Panc1 (cell line): Measurements from ENCODE around the gene PLEKHG4B. TPM values are rescaled to one million over a fixed set of nuclear protein-coding genes. Genes with fewer than 3 reads are reported as not detected.
"Not testable (repeated sequence)": the region's sequence is repeated elsewhere in the genome, so short reads cannot be mapped to it uniquely, and the experiment has no call there.

Source experiments
- ATAC-seq: fragments of 200-7000 bp; cut with Tn5 transposase; 2 replicates; pipeline ENCODE4 v1.9.1; 2020; ENCODE audit warnings: mild to moderate bottlenecking, moderate library complexity
- BruUV-seq: library from RNA; stranded (reverse); fragments of 400-500 nt; replicated peaks from 2 replicates; lab custom pipeline; 2021; lab: Mats Ljungman, UMichigan
- CTCF ChIA-PET: fragments of 300-600 bp; sonication (Branson Sonifier 250); formaldehyde crosslinking; loops from one replicate; lab custom pipeline; 2022; ENCODE audit warnings: antibody characterized with exemption; lab: Charles Lee
- POLR2A ChIA-PET: fragments of 300-600 bp; sonication (Branson Sonifier 250); formaldehyde crosslinking; loops from one replicate; lab custom pipeline; 2022; ENCODE audit warnings: antibody characterized with exemption; lab: Charles Lee
- DNase-seq: peaks from one replicate; pipeline ENCODE4 v3.0.0-alpha.2; 2010; ENCODE audit warnings: low read depth, low spot score
- H3K27ac ChIP-seq: 2 replicates; pipeline ENCODE4 v1.5.1; 2011; ENCODE audit warnings: mild to moderate bottlenecking, low read length, inconsistent platforms
- H3K27me3 ChIP-seq: fragments of 200-500 bp; sonication (Bioruptor generic); 2 replicates; pipeline ENCODE4 v1.6.0; 2014; ENCODE audit warnings: low read length, inconsistent platforms; ENCODE audit not compliant: control insufficient read depth, insufficient read depth
- H3K36me3 ChIP-seq: fragments of 200-500 bp; sonication (Bioruptor generic); 2 replicates; pipeline ENCODE4 v1.5.1; 2014; ENCODE audit warnings: inconsistent platforms, mild to moderate bottlenecking, low read length, moderate library complexity; ENCODE audit not compliant: control insufficient read depth, insufficient read depth
- H3K4me1 ChIP-seq: 2 replicates; pipeline ENCODE4 v1.5.1; 2011; ENCODE audit warnings: inconsistent platforms, mild to moderate bottlenecking, low read length, moderate library complexity; ENCODE audit not compliant: control insufficient read depth, insufficient read depth
- H3K4me3 ChIP-seq, 2 experiments: 2 replicates each; pipeline ENCODE4 v1.5.1; 2011 to 2012; ENCODE audit warnings: low read depth in 2 of 2, low read length in 2 of 2, mild to moderate bottlenecking in 2 of 2, inconsistent platforms in 1 of 2, moderate library complexity in 1 of 2
- H3K9me3 ChIP-seq: fragments of 200-500 bp; sonication (Bioruptor generic); 2 replicates; pipeline ENCODE4 v1.5.1; 2014; ENCODE audit warnings: low read depth, mild to moderate bottlenecking, inconsistent platforms, low read length, moderate library complexity; ENCODE audit not compliant: control insufficient read depth, insufficient read depth
- POLR2AphosphoS5 ChIP-seq: IDR thresholded peaks from 2 replicates; pipeline ENCODE4 v1.6.1; 2012; ENCODE audit warnings: mild to moderate bottlenecking, low read depth, low read length, moderate library complexity
- SIN3A ChIP-seq: IDR thresholded peaks from 2 replicates; pipeline ENCODE4 v1.6.1; 2012; ENCODE audit warnings: low read depth, mild to moderate bottlenecking, low read length, moderate library complexity, borderline replicate concordance; ENCODE audit not compliant: insufficient read depth
- TCF7L2 ChIP-seq: IDR thresholded peaks from 2 replicates; pipeline ENCODE4 v1.6.1; 2011; ENCODE audit warnings: mild to moderate bottlenecking, low read depth, low read length, inconsistent platforms
- in situ Hi-C: cut with HindIII; loops from 2 replicates; pipeline ENCODE4 v1.10.0; 2016; ENCODE audit warnings: low sequenced_read_pairs, low pct_unique_long_range_greater_than_20kb
- intact Hi-C: fragments of 100-400 bp; cut with micrococcal nuclease; formaldehyde crosslinking; loops from one replicate; pipeline ENCODE4 v1.10.0; 2022; ENCODE audit not compliant: unreplicated experiment
- total RNA-seq: library from RNA; stranded (reverse); gene quantifications from one replicate; pipeline ENCODE4 v1.2.1, GENCODE V29; 2021; ENCODE audit not compliant: unreplicated experiment
- TF ChIP-seq, protein P1 (sequence below): fragments of 450-650 bp; IDR thresholded peaks from 2 replicates; pipeline ENCODE4 v1.5.1; 2017; ENCODE audit warnings: mild to moderate bottlenecking
- TF ChIP-seq, protein P2 (sequence below), 2 experiments: IDR thresholded peaks; 2 replicates each; pipeline ENCODE4 v1.6.1; 2011 to 2012; ENCODE audit warnings: low read depth in 2 of 2, control low read depth in 1 of 2, low read length in 1 of 2, mild to moderate bottlenecking in 1 of 2, moderate library complexity in 1 of 2; ENCODE audit not compliant: insufficient read depth in 1 of 2

PLEKHG4B gene
- total RNA-seq, 1 experiment from 2014 or later, result 8.9 TPM

DNA sequence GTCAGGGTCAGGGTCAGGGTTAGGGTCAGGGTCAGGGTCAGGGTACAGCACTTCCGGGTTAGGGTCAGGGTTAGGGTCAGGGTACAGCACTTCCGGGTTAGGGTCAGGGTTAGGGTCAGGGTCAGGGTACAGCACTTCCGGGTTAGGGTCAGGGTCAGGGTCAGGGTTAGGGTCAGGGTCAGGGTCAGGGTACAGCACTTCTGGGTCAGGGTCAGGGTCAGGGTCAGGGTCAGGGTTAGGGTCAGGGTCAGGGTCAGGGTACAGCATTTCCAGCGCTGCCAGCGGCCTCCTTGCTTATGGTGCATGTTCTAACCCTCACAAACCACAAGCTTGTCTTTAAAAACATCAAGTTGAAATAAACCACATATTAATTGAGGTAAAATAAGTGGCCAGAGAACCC lies 42.4 kb upstream of the PLEKHG4B start:
- H3K9me3 ChIP-seq, ATAC-seq, intact Hi-C loops, in situ Hi-C loops, H3K36me3 ChIP-seq, CTCF ChIA-PET, H3K27me3 ChIP-seq, DNase-seq, H3K27ac ChIP-seq, H3K4me3 ChIP-seq, H3K4me1 ChIP-seq, BruUV-seq: not testable (repeated sequence)
- POLR2A ChIA-PET, result interaction anchor here (0.7 kb wide), 1 partner anchor 269 kb away, joined by 3 read pairs; no protein-coding TSS in a partner anchor

DNA sequence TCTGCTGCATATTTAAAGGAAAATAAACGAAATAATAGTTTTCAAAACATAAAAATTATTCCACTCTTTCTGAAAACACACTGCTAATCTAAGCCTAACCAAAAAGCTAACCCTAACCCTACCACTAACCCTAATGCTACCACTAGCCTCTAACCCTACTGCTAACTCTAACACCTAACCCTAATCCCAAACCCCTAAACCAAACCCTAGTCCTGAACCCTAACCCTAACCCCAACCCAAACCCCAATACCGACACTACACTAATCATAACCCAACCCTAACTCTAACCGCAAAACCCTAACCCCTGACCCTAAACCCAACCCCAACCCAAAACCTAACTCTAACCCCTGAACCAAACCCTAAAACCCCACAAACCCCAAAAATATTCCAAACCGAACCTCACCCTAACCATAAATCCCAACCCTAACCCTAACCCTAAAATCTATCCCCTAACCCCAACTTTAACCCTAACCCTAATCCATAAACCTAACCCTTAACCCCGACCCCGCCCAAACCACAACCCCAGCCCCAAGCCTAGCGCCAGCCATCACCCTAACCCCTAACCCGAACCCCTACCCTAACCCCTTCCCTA lies 41.9 kb upstream of the PLEKHG4B start:
- Histone ChIP-seq H3K36me3 (no peaks in the 10 kb centered on the region; the same call in 1 of the 2 replicates), H3K27me3 (no peaks in the 10 kb centered on the region), H3K27ac (no peak overlapping the region; the same call in 1 of the 2 replicates), H3K4me1 (peaks cover 10% of the 10 kb centered on the region), H3K9me3 (no peaks in the 10 kb centered on the region), H3K4me3 (no peak overlapping the region)
- intact Hi-C loops, result no loop called here
- in situ Hi-C loops, result no loop called here
- ATAC-seq (no peak), DNase-seq (no peak)
- ChIA-PET POLR2A (interaction anchor here (0.7 kb wide), 1 partner anchor 269 kb away, joined by 3 read pairs; no protein-coding TSS in a partner anchor), CTCF (no interaction called here)
- BruUV-seq, result no TSS peak
- TF ChIP-seq, protein P1, sequence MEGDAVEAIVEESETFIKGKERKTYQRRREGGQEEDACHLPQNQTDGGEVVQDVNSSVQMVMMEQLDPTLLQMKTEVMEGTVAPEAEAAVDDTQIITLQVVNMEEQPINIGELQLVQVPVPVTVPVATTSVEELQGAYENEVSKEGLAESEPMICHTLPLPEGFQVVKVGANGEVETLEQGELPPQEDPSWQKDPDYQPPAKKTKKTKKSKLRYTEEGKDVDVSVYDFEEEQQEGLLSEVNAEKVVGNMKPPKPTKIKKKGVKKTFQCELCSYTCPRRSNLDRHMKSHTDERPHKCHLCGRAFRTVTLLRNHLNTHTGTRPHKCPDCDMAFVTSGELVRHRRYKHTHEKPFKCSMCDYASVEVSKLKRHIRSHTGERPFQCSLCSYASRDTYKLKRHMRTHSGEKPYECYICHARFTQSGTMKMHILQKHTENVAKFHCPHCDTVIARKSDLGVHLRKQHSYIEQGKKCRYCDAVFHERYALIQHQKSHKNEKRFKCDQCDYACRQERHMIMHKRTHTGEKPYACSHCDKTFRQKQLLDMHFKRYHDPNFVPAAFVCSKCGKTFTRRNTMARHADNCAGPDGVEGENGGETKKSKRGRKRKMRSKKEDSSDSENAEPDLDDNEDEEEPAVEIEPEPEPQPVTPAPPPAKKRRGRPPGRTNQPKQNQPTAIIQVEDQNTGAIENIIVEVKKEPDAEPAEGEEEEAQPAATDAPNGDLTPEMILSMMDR, result no peak
- TF ChIP-seq SIN3A (no peak), POLR2AphosphoS5 (no peak)
- TF ChIP-seq, protein P2, sequence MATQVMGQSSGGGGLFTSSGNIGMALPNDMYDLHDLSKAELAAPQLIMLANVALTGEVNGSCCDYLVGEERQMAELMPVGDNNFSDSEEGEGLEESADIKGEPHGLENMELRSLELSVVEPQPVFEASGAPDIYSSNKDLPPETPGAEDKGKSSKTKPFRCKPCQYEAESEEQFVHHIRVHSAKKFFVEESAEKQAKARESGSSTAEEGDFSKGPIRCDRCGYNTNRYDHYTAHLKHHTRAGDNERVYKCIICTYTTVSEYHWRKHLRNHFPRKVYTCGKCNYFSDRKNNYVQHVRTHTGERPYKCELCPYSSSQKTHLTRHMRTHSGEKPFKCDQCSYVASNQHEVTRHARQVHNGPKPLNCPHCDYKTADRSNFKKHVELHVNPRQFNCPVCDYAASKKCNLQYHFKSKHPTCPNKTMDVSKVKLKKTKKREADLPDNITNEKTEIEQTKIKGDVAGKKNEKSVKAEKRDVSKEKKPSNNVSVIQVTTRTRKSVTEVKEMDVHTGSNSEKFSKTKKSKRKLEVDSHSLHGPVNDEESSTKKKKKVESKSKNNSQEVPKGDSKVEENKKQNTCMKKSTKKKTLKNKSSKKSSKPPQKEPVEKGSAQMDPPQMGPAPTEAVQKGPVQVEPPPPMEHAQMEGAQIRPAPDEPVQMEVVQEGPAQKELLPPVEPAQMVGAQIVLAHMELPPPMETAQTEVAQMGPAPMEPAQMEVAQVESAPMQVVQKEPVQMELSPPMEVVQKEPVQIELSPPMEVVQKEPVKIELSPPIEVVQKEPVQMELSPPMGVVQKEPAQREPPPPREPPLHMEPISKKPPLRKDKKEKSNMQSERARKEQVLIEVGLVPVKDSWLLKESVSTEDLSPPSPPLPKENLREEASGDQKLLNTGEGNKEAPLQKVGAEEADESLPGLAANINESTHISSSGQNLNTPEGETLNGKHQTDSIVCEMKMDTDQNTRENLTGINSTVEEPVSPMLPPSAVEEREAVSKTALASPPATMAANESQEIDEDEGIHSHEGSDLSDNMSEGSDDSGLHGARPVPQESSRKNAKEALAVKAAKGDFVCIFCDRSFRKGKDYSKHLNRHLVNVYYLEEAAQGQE (IDR thresholded peaks at IDR 0.05; ENCODE audit: insufficient read depth in 1 of 2, low read depth in 2 of 2, low read length in 1 of 2), result no peak

DNA sequence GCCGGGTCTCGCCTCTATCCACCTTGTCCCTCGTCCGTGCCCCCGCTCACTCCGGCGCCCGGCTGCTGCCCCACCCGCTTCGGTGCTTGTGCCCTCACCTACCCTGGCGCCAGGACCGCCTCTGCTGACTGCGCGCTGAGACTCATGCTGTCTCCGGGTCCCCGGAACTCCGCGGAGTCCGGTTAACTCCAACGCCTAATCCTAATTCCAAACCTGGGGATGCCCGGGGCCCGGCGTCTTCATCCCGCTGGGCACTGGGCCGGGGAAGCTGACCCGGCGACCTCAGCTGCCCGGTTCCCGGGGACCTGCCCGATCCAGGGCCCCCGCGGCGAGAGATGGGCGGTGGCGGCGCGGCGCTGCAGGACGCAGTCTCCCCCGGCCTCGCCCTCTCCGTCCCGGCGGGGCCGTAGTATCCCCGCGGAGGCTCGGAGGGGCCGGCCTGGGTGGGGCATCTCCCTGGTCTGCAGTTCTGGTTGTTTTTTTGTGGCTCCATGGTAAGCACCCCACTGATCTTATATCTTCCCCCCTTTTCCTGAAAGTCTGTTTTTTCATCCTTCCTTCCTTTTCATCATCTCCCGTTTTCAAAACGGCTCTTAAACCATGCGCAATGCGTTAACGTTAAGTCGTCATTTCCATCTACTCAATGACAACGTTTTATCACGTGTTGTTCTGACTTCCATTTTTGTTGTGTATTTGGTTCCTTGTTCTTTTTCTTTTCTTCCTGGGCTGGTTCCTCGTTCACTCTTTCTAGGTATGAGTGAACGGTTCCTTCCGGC lies 41.1 kb upstream of the PLEKHG4B start:
- ChIA-PET POLR2A (no interaction called here), CTCF (no interaction called here)
- H3K27me3 ChIP-seq, result no peaks in the 10 kb centered on the region
- intact Hi-C loops, result no loop called here
- no peak for DNase-seq
- no peak overlapping the region for H3K4me3 ChIP-seq
- peaks cover 15% of the 10 kb centered on the region for H3K4me1 ChIP-seq
- H3K36me3 ChIP-seq, result no peaks in the 10 kb centered on the region; the same call in 1 of the 2 replicates
- TF ChIP-seq TCF7L2 (no peak), POLR2AphosphoS5 (no peak), SIN3A (no peak)
- TF ChIP-seq, protein P1, result no peak
- TF ChIP-seq, protein P2 (IDR thresholded peaks at IDR 0.05; ENCODE audit: insufficient read depth in 1 of 2, low read depth in 2 of 2, low read length in 1 of 2), result no peak
- BruUV-seq, result no TSS peak
- no peak for ATAC-seq
- H3K27ac ChIP-seq, result no peak overlapping the region
- no peaks in the 10 kb centered on the region for H3K9me3 ChIP-seq
- in situ Hi-C loops, result no loop called here
